HG03103 (cell line): Measurements from ENCODE around the gene LLGL2.

Experiments
- ATAC-seq: cut with Tn5 transposase; IDR thresholded peaks from one replicate; pipeline ENCODE4 v1.9.1; 2021; ENCODE audit warnings: low read depth; ENCODE audit not compliant: unreplicated experiment

The LLGL2 gene

GRCh38 chr17:75546181-75546580 lies 20.7 kb downstream of the LLGL2 start:
- no peak for ATAC-seq

- no peak for ATAC-seq
Observed at GRCh38 chr17:75547091-75547490, 21.6 kb downstream of the LLGL2 start.

GRCh38 chr17:75548813-75549212 lies 23.3 kb downstream of the LLGL2 start:
- no peak for ATAC-seq

GRCh38 chr17:75549246-75550138 lies 24.0 kb downstream of the LLGL2 start:
- no peak for ATAC-seq

GRCh38 chr17:75550139-75550465 lies 24.6 kb downstream of the LLGL2 start:
- ATAC-seq = no peak

- ATAC-seq = no peak
Observed at GRCh38 chr17:75551266-75551665, 25.8 kb downstream of the LLGL2 start.

- ATAC-seq = no peak
Observed at GRCh38 chr17:75552425-75553294, 27.2 kb downstream of the LLGL2 start.

GRCh38 chr17:75553295-75554110 lies 28.0 kb downstream of the LLGL2 start:
- ATAC-seq = no peak

- ATAC-seq = no peak
Observed at GRCh38 chr17:75555679-75556153, 30.2 kb downstream of the LLGL2 start.

- ATAC-seq = no peak
Observed at GRCh38 chr17:75557075-75557851, 31.8 kb downstream of the LLGL2 start.

GRCh38 chr17:75557852-75558665 lies 32.6 kb downstream of the LLGL2 start:
- ATAC-seq = no peak

- ATAC-seq = no peak
Observed at GRCh38 chr17:75558666-75559530, 33.4 kb downstream of the LLGL2 start.

- no peak for ATAC-seq
Observed at GRCh38 chr17:75559958-75560533, 34.5 kb downstream of the LLGL2 start.

- no peak for ATAC-seq
Observed at GRCh38 chr17:75561927-75562603, 36.6 kb downstream of the LLGL2 start.

GRCh38 chr17:75563063-75563758 lies 37.7 kb downstream of the LLGL2 start:
- no peak for ATAC-seq

- no peak for ATAC-seq
Observed at GRCh38 chr17:75564195-75564594, 38.7 kb downstream of the LLGL2 start.

GRCh38 chr17:75565066-75565465 lies 39.6 kb downstream of the LLGL2 start:
- ATAC-seq = no peak
